Esophagus (tissue), 2 donors: ENCODE data around the gene XPO6. TPM values are rescaled to one million over a fixed set of nuclear protein-coding genes. Genes with fewer than 3 reads are reported as not detected.
A peak's percentile ranks its signal among the peaks of the same experiment; 100 is the strongest.

Experiments
- H3K27ac ChIP-seq, 2 donors: one replicate each; pipeline ENCODE4 v1.5.1; 2013; ENCODE audit warnings: low read depth in 2 of 2, mild to moderate bottlenecking in 2 of 2, inconsistent platforms in 1 of 2, low read length in 1 of 2, moderate library complexity in 1 of 2
- H3K27me3 ChIP-seq, 2 donors: one replicate each; pipeline ENCODE4 v1.6.1; 2013; ENCODE audit warnings: low read length in 2 of 2, control low read depth in 1 of 2, mild to moderate bottlenecking in 1 of 2; ENCODE audit not compliant: insufficient read depth in 2 of 2, control insufficient read depth in 1 of 2
- H3K36me3 ChIP-seq, 2 donors: one replicate each; pipeline ENCODE4 v1.6.1; 2013; ENCODE audit warnings: low read length in 1 of 2; ENCODE audit not compliant: control insufficient read depth in 2 of 2, insufficient read depth in 2 of 2
- H3K4me1 ChIP-seq, 2 donors: one replicate each; pipeline ENCODE4 v1.6.1; 2013; ENCODE audit warnings: low read length in 1 of 2; ENCODE audit not compliant: control insufficient read depth in 2 of 2, insufficient read depth in 2 of 2
- H3K4me3 ChIP-seq, 2 donors: one replicate each; pipeline ENCODE4 v1.5.1; 2013; ENCODE audit warnings: low read length in 2 of 2, mild to moderate bottlenecking in 2 of 2, low read depth in 1 of 2, moderate library complexity in 1 of 2
- H3K9me3 ChIP-seq, 2 donors: one replicate each; pipeline ENCODE4 v1.6.1; 2013; ENCODE audit warnings: mild to moderate bottlenecking in 2 of 2, low read depth in 1 of 2, low read length in 1 of 2, moderate library complexity in 1 of 2; ENCODE audit not compliant: control insufficient read depth in 2 of 2, insufficient read depth in 1 of 2
- WGBS, 2 donors: extraction: QIAGEN DNeasy Blood & Tissue Kit; methylation state at CpG; one replicate each; pipeline ENCODE4 v1.1.7; 2013; 5-methylcytosine and 5-hydroxymethylcytosine counted together
- polyA plus RNA-seq, 2 donors: library from polyadenylated mRNA; stranded (reverse); fragments of 200-250 nt; gene quantifications; one replicate each; pipeline ENCODE4 v1.2.3, GENCODE V29; 2013
- donor health status: healthy with polysubstance abuse.
- donor health status: Bipolar disorder and iron deficiency.

XPO6 gene
- polyA plus RNA-seq, 2 donors: 50.6 to 52.1 TPM

DNA sequence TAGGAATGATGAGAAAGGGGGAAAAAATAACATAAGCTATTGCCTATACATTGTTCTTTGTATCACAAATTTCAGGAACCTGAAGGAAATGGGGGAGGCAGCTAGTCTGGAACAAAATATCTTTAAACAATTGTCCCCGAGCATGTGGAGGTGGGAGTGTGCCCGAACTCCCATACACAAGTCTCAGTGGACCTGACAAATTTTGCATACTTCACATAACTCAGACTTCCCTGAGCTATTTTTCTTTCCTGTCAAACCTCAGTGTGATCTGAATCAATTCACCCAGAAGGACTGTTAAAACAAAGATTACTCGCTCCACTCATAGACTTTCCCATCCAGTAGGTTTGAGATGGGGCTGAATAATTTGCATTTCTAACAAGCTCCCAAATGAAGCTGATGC is 1.6 kb upstream of the XPO6 start:
- Histone ChIP-seq H3K27me3 (no peaks in the 10 kb centered on the region), H3K9me3 (no peaks in the 10 kb centered on the region), H3K4me1 (peaks cover 4 to 6% of the 10 kb centered on the region in 2 donors), H3K36me3 (peaks cover 0 to under 1% of the 10 kb centered on the region in 2 donors), H3K27ac (no peak overlapping the region), H3K4me3 (no peak overlapping the region)
- 61 to 80% methylated on average over 3 of the region's 3 CpGs for WGBS, 2 donors

DNA sequence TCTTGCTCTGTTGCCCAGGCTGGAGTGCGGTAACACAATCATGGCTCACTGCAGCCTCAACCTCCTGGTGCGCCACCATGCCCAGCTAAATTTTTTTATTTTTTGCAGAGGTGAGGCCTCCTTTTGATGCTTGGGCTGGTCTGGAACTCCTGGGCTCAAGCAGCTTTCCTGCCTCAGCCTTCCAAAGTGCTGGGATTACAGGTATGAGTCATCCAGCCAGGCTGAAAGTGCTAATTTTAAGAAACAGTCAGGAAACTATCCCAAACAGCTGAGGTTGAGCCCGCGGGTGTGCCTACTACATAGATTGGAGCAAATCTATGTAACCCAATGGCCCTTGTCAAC is 738 bp upstream of the XPO6 start:
- peaks cover 0 to 3% of the 10 kb centered on the region in 2 donors for H3K36me3 ChIP-seq
- peak overlapping the region in 1 of 2 donors; percentile 8 for H3K27ac ChIP-seq
- no peaks in the 10 kb centered on the region for H3K9me3 ChIP-seq

DNA sequence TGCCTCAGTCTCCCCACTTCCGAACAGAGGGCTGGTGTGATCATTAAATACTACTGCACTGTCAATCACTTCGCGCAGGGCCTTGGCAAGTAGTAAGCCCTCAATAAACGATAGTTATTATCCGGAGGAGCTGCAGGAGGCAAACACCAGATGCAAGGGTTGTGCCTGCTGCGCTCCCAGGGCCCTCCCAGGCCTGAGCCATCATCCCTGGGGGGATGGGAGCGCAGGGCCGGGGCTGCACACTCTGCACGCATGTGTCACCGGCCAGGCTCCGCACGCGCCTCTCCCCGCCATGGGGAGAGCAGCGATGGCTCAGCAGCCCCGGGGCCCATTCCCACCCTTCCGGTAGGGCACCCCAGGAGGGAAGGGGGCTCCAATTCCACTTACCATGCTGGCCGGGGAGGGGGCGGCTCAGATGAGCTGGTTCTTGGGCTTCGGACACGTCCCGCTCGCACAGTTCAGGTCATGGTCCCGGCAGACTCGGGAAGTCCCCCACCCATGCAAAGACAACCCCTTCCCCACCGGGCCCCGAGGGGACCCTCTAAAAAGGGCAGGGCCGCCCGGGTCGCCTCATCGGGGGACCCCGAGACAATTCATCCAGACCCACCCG is 681 bp downstream of the XPO6 start:
- H3K4me1 ChIP-seq: peaks cover 5 to 8% of the 10 kb centered on the region in 2 donors
- WGBS, 2 donors: 1% methylated on average over 33 of the region's 33 CpGs
- H3K36me3 ChIP-seq: peaks cover 0 to 3% of the 10 kb centered on the region in 2 donors
- peak overlapping the region; percentile 78 to 82 for H3K4me3 ChIP-seq
- peak overlapping the region; percentile 74 to 85 for H3K27ac ChIP-seq
- H3K27me3 ChIP-seq: no peaks in the 10 kb centered on the region
- no peaks in the 10 kb centered on the region for H3K9me3 ChIP-seq

More for the DNA sequence above, 738 bp upstream of the XPO6 start:
- Histone ChIP-seq H3K27me3 (no peaks in the 10 kb centered on the region), H3K4me3 (peak overlapping the region; percentile 78 to 82), H3K4me1 (peaks cover 5 to 8% of the 10 kb centered on the region in 2 donors)
- 75 to 78% methylated on average over 4 of the region's 4 CpGs for WGBS, 2 donors

DNA sequence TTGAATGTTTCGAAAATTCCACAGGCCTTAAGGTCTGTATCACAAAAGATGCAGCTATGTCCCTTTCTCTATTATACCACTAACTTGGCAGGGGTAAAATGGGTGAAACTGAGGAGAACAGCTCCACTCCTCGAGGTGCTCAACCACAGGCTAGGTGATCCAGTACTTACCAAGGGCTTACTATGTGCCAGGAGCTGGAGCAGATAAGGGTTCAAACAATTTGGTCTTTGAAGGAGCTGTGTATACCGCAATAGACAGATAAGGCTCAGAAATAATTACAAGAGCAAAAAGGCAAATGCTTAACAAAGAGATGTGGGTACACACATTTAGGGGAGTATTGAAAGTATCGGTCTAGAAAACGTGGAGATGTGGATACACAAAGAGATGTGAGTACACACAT is 1.5 kb downstream of the XPO6 start:
- Histone ChIP-seq H3K4me1 (peaks cover 5 to 8% of the 10 kb centered on the region in 2 donors), H3K4me3 (peak overlapping the region; percentile 78 to 82), H3K9me3 (no peaks in the 10 kb centered on the region), H3K36me3 (peaks cover 1 to 3% of the 10 kb centered on the region in 2 donors), H3K27ac (no peak overlapping the region), H3K27me3 (no peaks in the 10 kb centered on the region)
- WGBS, 2 donors: 42 to 47% methylated on average over 5 of the region's 5 CpGs

DNA sequence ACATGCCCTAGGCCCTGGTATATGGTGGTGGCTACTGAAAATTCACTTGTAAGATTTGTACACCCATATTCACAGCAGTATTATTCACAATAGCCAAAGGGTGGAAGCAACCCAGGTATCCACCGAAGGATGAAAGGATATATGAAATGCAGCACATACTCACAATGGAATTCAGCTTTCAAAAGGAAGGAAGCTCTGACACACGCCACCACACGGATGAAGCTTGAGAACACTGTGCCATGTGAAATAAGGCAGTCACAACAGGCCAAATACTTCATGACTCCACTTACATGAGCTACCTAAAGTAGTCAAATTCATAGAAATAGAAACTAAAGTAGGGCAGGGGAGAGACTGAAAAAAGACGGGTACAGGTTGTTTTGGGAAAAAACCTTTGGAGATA is 2.9 kb downstream of the XPO6 start:
- Histone ChIP-seq H3K27ac (no peak overlapping the region), H3K9me3 (no peaks in the 10 kb centered on the region), H3K4me3 (no peak overlapping the region), H3K27me3 (no peaks in the 10 kb centered on the region), H3K36me3 (peaks cover 3 to 10% of the 10 kb centered on the region in 2 donors), H3K4me1 (peaks cover 7 to 16% of the 10 kb centered on the region in 2 donors)
- WGBS, 2 donors: 76 to 84% methylated on average over 4 of the region's 4 CpGs

DNA sequence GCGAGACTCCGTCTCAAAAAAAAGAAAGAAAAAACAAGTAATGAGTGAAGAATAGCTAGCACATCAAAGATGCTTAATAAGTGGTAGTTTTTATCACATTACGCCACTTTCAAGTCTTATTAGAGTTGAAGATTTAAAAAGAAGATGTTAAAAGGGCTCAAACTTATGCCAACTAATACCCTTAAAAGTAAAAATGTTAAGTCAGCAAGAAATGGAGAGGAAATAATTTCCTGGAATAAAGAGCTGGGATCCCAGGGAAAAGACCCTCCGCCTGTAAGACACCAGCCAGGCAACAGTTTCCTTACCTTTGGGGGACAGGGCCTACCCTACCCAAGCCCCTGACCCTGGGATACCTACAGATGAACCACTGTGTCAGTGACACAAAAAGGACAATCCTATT is 3.6 kb downstream of the XPO6 start:
- H3K36me3 ChIP-seq: peaks cover 7 to 12% of the 10 kb centered on the region in 2 donors
- no peak overlapping the region for H3K27ac ChIP-seq
- no peaks in the 10 kb centered on the region for H3K27me3 ChIP-seq
- peaks cover 7 to 18% of the 10 kb centered on the region in 2 donors for H3K4me1 ChIP-seq
- H3K9me3 ChIP-seq: no peaks in the 10 kb centered on the region
- WGBS, 2 donors: 99 to 100% methylated on average over 4 of the region's 4 CpGs
- H3K4me3 ChIP-seq: no peak overlapping the region

DNA sequence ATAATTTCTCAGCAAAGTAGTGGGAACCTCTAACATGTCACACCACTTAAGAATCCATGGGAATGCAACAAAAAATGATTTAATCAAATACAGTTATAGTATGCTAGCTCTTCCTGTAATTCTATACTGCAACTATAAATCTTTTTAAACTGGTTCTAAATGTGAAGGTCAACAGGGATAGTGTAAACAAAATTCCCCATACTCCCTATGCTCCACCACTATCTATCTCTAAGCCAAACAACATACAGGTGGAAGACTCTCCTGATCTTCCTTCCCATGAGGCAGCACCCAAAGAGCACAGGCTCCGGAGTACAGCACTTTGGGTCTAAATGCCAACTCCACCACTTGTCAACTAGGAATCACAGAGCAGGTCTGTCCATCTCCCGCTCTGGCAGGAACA is 4.4 kb downstream of the XPO6 start:
- peaks cover 10 to 19% of the 10 kb centered on the region in 2 donors for H3K4me1 ChIP-seq
- H3K27me3 ChIP-seq: no peaks in the 10 kb centered on the region
- peaks cover 14% of the 10 kb centered on the region in 2 donors for H3K36me3 ChIP-seq
- 92 to 94% methylated on average over 2 of the region's 2 CpGs for WGBS, 2 donors
- no peak overlapping the region for H3K27ac ChIP-seq
- H3K4me3 ChIP-seq: no peak overlapping the region
- H3K9me3 ChIP-seq: no peaks in the 10 kb centered on the region

DNA sequence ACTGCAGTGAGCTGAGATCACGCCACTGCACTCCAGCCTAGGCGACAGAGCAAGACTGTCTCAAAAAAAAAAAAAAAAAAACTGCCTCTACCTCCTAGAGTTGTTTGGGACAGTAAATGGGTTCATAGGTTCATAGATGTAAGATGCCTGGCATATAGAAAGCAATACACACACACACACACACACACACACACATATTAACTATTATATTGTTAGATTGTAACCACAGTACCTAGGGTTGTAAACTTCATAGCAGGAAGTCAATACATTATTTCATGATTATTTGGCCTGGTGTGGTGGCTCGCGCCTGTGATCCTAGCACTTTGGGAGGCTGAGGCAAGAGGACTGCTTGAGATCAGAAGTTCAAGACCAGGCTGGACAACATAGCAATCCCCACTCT is 5.8 kb downstream of the XPO6 start:
- H3K4me3 ChIP-seq: no peak overlapping the region
- peaks cover 10 to 15% of the 10 kb centered on the region in 2 donors for H3K4me1 ChIP-seq
- 96 to 99% methylated on average over 4 of the region's 4 CpGs for WGBS, 2 donors
- no peaks in the 10 kb centered on the region for H3K9me3 ChIP-seq
- H3K27ac ChIP-seq: no peak overlapping the region
- H3K27me3 ChIP-seq: no peaks in the 10 kb centered on the region
- peaks cover 17% of the 10 kb centered on the region in 2 donors for H3K36me3 ChIP-seq

DNA sequence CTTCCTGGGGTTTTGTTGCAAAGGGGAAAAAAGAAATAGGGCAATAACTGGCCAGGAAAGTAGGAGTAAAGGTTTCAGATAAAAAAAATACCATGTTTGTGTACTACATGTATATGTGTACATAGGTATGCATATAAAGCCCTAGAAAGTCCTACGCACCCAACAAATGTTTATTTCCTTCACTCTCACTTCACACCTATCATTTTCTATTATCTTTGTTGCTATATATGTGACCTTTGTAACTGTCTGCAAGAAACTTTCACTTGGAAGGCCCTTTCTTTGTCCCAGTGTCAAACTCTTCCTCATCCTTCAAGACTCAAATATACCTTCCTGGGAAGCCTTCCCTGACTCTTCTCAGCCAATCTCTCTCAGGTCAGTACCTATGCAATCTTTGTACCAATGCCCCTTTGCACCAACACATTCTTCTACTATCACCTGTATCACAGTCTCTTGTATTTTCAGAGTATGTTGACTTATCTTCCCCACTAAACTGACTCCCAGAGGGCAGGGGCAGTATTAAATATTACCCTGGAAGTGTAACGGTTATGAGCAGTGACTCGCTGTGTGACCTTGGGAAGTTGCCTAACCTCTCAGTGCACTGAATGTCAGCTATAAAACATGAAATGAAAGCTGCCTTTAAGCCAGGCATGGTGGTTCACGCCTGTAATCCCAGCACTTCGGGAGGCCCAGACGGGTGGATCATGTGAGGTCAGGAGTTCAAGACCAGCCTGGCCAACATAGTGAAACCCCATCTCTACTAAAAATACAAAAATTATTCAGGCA is 6.5 kb downstream of the XPO6 start:
- H3K9me3 ChIP-seq: no peaks in the 10 kb centered on the region
- peaks cover 10 to 15% of the 10 kb centered on the region in 2 donors for H3K4me1 ChIP-seq
- H3K27ac ChIP-seq: no peak overlapping the region
- no peaks in the 10 kb centered on the region for H3K27me3 ChIP-seq
- peaks cover 17 to 20% of the 10 kb centered on the region in 2 donors for H3K36me3 ChIP-seq
- no peak overlapping the region for H3K4me3 ChIP-seq
- 85 to 90% methylated on average over 6 of the region's 6 CpGs for WGBS, 2 donors
